Muscle layer of colon (tissue), 2 donors: ENCODE results near the gene SCD5.

Source experiments
- H3K27ac ChIP-seq: one replicate; pipeline ENCODE4 v1.7.0; 2013; ENCODE audit warnings: low read depth, mild to moderate bottlenecking, low read length, moderate library complexity
- H3K27me3 ChIP-seq, 2 donors: one replicate each; pipeline ENCODE4 v1.7.0; 2013; ENCODE audit warnings: low read length in 2 of 2, mild to moderate bottlenecking in 2 of 2; ENCODE audit not compliant: insufficient read depth in 2 of 2, control insufficient read depth in 1 of 2
- H3K36me3 ChIP-seq: one replicate; pipeline ENCODE4 v1.7.0; 2013; ENCODE audit warnings: mild to moderate bottlenecking, low read length; ENCODE audit not compliant: insufficient read depth
- H3K4me1 ChIP-seq: one replicate; pipeline ENCODE4 v1.7.0; 2013; ENCODE audit warnings: mild to moderate bottlenecking, low read length; ENCODE audit not compliant: insufficient read depth
- H3K4me3 ChIP-seq, 2 donors: one replicate each; pipeline ENCODE4 v1.7.0; 2013; ENCODE audit warnings: low read length in 2 of 2, low read depth in 1 of 2, mild to moderate bottlenecking in 1 of 2, moderate library complexity in 1 of 2
- H3K9ac ChIP-seq: one replicate; pipeline ENCODE4 v1.7.0; 2013; ENCODE audit warnings: low read length
- H3K9me3 ChIP-seq: one replicate; pipeline ENCODE4 v1.7.0; 2013; ENCODE audit warnings: mild to moderate bottlenecking, low read length
- donor health status: abdominal sarcoma.
- donor health status: Adenocarcinoma of cecum.

The SCD5 gene

GRCh38 chr4:82755650-82756049 lies 42.9 kb downstream of the SCD5 start:
- Histone ChIP-seq H3K27ac (no peak overlapping the region), H3K4me3 (no peak overlapping the region), H3K27me3 (no peaks in the 10 kb centered on the region), H3K36me3 (no peaks in the 10 kb centered on the region), H3K4me1 (peaks cover 23% of the 10 kb centered on the region), H3K9ac (no peak overlapping the region), H3K9me3 (no peaks in the 10 kb centered on the region)

GRCh38 chr4:82754513-82755165 lies 44.0 kb downstream of the SCD5 start:
- H3K4me3 ChIP-seq: no peak overlapping the region
- H3K4me1 ChIP-seq: peaks cover 23% of the 10 kb centered on the region
- no peaks in the 10 kb centered on the region for H3K27me3 ChIP-seq
- no peak overlapping the region for H3K9ac ChIP-seq
- H3K36me3 ChIP-seq: no peaks in the 10 kb centered on the region
- no peaks in the 10 kb centered on the region for H3K9me3 ChIP-seq
- no peak overlapping the region for H3K27ac ChIP-seq

GRCh38 chr4:82753725-82754410 lies 44.7 kb downstream of the SCD5 start:
- H3K4me1 ChIP-seq: peaks cover 23% of the 10 kb centered on the region
- H3K36me3 ChIP-seq: no peaks in the 10 kb centered on the region
- no peak overlapping the region for H3K27ac ChIP-seq
- H3K27me3 ChIP-seq: no peaks in the 10 kb centered on the region
- H3K9ac ChIP-seq: no peak overlapping the region
- no peak overlapping the region for H3K4me3 ChIP-seq
- H3K9me3 ChIP-seq: no peaks in the 10 kb centered on the region

DNA sequence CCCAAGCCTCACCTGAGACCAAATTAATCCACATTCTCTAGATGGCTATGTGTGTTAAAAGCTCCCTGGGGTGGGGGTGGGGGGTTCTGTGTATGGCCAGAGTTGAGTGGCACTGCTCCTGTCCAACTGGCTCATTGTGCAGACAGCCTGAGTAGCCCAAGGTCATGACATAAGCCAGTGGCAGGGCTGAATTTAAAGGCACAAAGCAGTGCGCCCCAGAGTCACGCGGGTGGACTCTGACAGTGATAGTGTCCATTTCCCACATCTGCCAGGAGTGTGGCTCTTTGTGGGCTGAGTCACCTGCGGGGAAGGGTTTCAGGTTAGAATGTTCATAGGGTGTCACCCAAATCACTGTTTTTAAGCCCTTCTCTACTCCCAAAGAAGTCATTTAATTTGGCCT lies 45.4 kb downstream of the SCD5 start:
- no peak overlapping the region for H3K27ac ChIP-seq
- no peaks in the 10 kb centered on the region for H3K27me3 ChIP-seq
- H3K9ac ChIP-seq: no peak overlapping the region
- no peaks in the 10 kb centered on the region for H3K36me3 ChIP-seq
- H3K9me3 ChIP-seq: no peaks in the 10 kb centered on the region
- peaks cover 27% of the 10 kb centered on the region for H3K4me1 ChIP-seq
- no peak overlapping the region for H3K4me3 ChIP-seq

DNA sequence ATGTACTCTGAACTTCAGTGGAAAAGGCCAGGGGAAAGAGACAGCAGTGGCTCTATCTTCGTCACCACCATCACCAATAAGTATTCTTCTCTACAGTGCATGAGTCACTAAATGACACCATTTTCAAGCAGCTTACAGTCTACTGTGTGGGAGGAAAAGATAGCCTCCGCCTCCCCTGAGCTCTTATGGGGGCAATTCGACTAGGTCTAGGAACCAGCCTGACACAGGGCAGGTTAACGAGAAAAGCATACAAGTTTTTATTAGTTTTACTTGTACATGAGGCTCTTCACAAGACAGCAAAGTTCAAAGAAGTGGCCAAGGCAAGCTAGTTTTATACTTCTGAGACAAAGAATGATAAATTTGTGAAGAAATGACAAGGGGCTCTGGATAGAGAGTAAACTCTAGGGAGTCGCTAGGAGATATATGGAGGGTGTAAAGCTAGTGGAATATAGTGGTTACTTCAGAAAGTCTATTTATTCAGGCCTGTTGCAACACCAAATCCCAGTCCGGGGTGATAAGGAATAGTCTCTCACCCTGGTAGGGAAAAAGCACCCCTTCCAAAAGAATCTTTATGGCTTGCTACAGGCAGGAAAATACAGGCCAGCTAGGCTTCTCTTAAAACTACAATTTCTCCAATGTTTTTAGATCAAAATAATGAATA lies 49.7 kb downstream of the SCD5 start:
- Histone ChIP-seq H3K4me3 (no peak overlapping the region), H3K36me3 (no peaks in the 10 kb centered on the region), H3K27me3 (no peaks in the 10 kb centered on the region), H3K9ac (no peak overlapping the region), H3K27ac (no peak overlapping the region), H3K9me3 (no peaks in the 10 kb centered on the region), H3K4me1 (peaks cover 22% of the 10 kb centered on the region)

GRCh38 chr4:82747686-82748575 lies 50.7 kb downstream of the SCD5 start:
- Histone ChIP-seq H3K9ac (no peak overlapping the region), H3K36me3 (no peaks in the 10 kb centered on the region), H3K4me3 (no peak overlapping the region), H3K4me1 (peaks cover 12% of the 10 kb centered on the region), H3K27ac (no peak overlapping the region), H3K9me3 (no peaks in the 10 kb centered on the region), H3K27me3 (no peaks in the 10 kb centered on the region)

GRCh38 chr4:82746705-82747574 lies 51.7 kb downstream of the SCD5 start:
- H3K9ac ChIP-seq: no peak overlapping the region
- peaks cover 8% of the 10 kb centered on the region for H3K4me1 ChIP-seq
- H3K27ac ChIP-seq: no peak overlapping the region
- no peaks in the 10 kb centered on the region for H3K27me3 ChIP-seq
- no peak overlapping the region for H3K4me3 ChIP-seq
- no peaks in the 10 kb centered on the region for H3K36me3 ChIP-seq
- no peaks in the 10 kb centered on the region for H3K9me3 ChIP-seq

- Histone ChIP-seq H3K36me3 (no peaks in the 10 kb centered on the region), H3K9ac (no peak overlapping the region), H3K27me3 (no peaks in the 10 kb centered on the region), H3K9me3 (no peaks in the 10 kb centered on the region), H3K27ac (no peak overlapping the region), H3K4me1 (peaks cover 8% of the 10 kb centered on the region), H3K4me3 (no peak overlapping the region)
Observed at GRCh38 chr4:82745173-82745842, 53.3 kb downstream of the SCD5 start.

DNA sequence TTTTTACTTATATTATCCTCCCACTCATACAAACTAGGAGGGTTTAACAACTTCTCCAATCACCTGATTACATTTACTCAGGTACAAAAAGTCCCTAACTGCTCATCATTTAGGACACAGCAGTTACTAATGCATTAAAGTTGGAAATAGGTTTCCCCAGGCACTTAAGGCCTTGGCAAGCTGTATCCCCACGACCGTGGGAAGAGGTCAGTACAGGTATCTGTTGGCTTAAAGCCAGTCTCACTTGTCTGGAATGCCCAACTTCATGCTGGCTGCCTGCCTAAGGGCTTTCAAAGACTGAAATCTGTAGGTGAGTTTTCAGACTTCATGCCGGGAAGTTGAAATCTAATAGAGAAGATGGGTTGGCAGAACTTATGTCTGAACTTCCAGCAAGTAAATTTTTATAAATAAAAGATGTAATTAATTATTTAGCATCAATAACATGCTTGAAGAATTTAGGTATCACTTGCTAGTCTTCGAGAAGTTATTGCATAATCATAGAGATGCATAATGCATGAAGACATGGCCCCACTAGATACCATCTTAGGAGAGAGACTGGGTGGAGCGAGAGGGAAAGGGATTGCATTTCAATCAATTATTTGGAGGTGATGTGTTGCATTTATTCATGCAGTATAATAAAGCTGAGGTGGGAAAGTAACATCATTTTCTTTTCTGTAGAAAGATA lies 54.2 kb downstream of the SCD5 start:
- no peaks in the 10 kb centered on the region for H3K9me3 ChIP-seq
- H3K27ac ChIP-seq: no peak overlapping the region
- no peak overlapping the region for H3K4me3 ChIP-seq
- H3K4me1 ChIP-seq: peaks cover 8% of the 10 kb centered on the region
- H3K9ac ChIP-seq: no peak overlapping the region
- no peaks in the 10 kb centered on the region for H3K36me3 ChIP-seq
- H3K27me3 ChIP-seq: no peaks in the 10 kb centered on the region

DNA sequence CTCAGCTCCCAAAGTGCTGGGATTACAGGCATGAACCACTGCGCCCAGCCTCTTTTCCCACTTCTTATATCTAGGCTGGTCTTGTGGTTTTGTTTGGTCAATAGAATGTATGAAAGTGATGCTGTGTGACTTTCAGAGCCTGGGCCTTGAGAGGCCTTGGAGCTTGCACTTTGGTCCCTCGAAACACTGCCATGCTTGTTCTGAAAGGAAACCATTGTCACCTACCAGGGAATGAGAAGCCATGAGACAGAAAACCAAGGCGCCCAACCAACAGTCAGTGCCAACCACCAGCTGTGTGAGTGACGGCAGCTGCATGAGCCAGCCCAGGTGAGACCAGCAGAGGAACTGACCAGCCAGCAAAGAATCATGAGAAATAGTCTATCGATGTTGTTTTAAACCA lies 57.4 kb downstream of the SCD5 start:
- Histone ChIP-seq H3K9ac (no peak overlapping the region), H3K27ac (no peak overlapping the region), H3K4me1 (no peaks in the 10 kb centered on the region), H3K4me3 (no peak overlapping the region), H3K36me3 (no peaks in the 10 kb centered on the region), H3K9me3 (no peaks in the 10 kb centered on the region), H3K27me3 (no peaks in the 10 kb centered on the region)
